ENCODE results near the gene SRSF4.
"Not testable (repeated sequence)": the region's sequence is repeated elsewhere in the genome, so short reads cannot be mapped to it uniquely, and the experiment has no call there.

DNA sequence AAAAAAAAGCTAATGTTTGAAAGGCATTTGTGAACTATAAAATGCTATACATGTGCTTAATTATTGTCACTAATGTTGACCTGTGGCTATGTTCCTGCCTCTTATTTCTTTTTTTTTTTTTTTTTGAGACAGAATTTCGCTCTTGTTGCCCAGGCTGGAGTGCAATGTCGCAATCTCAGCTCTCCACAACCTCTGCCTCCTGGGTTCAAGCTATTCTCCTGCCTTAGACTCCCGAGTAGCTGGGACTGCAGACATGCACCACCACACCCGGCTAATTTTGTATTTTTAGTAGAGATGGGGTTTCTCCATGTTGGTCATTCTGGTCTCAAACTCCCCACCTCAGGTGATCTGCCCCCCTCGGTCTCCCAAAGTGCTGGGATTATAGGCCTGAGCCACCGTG lies 73.7 kb downstream of the SRSF4 start:
- not testable (repeated sequence) for TF ChIP-seq EZH2 (IDR thresholded peaks at IDR 0.05; ENCODE audit: insufficient read depth, poor library complexity, severe bottlenecking); EZH2phosphoT487 (IDR thresholded peaks at IDR 0.05; ENCODE audit: insufficient read depth, low read depth)

Data from GM23248 (cell line).